Inflammatory macrophage (primary cell): ENCODE data around the gene DUSP7.

ENCODE experiments used
- DNase-seq, 2 donors: peaks; one replicate each; pipeline ENCODE4 v3.0.0-alpha.2; 2020 to 2022

DUSP7 gene

DNA sequence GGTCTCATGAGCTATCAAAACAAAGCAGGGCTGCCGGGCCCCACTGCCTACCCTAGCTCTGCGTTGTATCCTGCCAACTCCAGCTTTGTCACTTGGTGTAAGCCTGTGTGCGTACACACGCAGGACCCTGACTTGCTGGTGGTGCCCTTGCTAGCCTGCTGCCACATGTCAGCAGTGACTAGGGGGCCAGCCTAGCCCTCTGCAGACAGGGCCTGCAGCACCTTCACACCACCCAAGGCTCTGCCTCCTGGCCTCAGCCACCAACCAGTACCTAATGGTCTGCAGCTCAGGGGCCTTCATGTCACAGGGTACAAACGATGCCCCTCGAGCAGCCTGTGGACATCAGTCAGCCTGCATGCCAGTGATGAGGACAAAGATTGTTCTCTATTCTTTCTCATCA is 30.1 kb upstream of the DUSP7 start:
- no peak for DNase-seq

DNA sequence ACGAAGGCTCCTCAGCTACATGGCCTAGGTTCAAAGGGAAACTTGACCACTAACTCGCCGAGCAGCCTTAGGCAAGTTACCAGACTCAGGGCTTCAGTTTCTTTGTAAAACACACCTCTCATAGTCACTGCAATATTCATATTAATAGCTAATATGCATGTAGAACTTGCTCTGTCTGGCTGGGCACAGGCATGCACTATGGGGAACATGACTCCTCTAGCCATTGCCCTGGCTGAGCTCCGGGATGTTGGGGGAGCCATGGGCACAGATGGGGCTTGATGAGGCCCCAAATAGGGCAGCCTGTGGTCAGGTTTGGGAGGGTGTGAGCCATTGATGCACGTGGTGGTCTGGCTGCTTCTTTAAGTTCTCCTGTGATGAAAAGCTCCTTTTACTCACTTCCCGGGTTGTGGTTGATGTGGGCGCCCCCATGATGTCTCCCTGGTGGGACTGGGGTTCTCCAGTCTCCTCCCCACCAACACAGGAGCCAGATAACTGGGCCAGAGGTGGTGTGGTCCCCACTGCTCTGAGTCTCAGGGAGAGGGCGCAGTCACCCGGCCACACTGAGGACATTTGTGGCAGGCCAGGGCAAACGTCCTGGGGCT is 29.4 kb upstream of the DUSP7 start:
- peak; percentile 52 to 77 for DNase-seq

DNA sequence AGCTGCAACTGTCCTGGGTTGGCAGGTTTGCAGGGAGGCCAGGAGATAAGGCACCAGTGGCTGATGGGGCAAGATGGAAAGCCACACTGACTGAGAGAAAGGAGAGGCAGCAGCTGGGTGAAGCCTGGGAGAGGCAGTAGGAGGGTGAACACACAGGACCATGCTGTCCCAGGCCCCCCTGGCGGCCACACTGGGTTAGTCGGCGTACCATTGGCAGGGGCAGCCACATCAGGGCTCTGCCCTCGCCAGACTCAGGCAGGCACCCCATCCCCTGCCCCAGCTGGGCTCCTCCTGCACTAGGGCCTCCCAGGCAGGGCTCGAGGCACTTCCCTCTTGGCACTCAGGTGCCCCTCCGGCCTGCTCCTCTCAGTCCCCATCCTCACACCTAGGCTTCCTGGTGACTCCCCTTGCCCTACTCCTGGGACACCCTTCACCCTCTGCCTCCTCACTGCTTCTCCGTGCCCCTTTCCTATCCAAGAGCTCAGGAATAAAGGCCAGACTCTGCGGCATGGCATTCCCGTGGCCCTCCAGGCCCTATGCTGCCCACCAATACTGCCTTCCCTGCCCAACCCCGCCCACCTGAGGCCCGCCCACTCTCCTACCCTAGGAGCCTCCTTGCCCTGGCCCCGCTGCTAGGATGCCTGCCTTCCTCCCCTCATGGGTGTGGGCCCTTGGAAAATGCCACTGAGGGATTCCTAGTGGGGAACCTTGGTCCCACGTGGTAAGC is 28.7 kb upstream of the DUSP7 start:
- DNase-seq = no peak

DNA sequence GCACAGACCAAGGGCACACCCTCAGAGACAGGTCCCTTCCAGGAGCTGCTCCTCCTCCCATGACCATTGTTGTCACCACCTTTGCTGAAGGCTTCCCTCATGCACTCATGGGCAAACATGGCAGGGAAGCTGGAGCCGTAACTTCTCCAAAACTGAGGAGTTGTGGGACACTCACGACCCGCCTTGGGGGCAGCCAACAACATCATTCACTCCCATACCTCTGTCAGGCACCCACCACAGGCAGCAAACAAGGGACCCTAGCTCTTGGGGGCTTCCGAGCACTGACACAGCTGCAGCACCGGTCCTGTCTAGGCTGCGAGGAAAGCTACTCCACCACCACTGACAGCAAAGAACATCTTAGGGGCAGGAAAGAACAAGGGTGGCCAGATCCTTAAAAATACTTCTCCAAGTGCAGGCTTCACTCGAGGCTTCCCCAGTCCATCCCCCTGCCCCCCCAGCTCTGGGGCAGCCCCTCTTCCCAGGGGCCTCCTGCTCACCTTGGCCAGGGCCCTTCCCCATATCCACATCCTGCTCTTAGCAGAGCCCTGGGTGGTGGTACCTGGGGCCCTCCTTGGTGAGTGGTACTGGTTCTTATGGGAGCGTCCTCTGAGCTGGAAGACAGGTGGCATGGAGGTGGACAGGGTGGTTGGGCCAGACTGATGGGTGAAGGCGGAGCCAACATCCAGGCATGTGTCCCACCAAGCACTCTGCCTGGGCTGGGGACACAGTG is 28.0 kb upstream of the DUSP7 start:
- no peak for DNase-seq

DNA sequence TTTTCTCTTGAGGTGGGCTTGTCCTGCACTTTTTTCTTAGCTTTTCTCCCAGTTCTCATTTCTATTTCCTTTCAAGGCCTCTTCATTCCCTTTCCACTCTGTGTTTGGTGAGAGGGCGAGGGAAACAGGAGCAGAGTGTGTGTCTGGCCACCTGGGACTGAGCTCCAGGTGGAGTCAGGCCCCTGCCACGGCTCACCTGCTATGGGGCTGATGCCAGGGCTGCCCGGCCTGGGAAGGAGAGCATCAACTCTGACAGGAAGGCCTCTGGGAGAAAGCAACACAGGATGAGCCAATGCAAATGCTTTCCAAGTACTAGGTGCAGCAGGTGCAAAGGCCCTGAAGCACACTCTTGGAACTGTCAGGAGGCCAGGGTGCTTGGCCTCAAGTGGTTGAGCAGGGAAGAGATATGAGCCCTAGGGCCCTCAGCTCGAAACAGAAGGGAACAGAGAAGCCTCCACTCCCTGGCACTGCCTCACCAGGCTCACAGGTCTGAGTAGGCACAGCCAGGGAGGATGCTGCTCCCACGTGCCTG is 27.3 kb upstream of the DUSP7 start:
- DNase-seq = no peak

DNA sequence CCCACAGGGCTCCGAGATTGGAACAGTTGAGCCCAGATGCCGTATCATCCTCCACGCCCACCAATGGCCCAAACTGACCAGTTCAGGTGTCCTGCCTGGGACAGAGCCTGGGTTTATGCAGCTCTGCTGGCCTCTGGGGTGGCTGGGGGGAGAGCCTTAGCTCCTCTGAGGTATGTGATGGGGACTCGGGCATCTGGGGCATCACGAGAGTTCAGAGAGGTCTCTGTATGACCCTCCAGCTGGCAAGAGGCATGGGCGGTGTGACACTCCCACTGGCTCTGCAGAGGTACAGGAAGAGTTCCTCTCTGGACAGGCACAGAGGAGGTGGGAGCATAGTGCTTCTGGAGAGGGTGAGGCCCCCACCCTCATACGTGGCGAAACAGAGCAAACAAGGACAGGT is 26.6 kb upstream of the DUSP7 start:
- no peak for DNase-seq

DNA sequence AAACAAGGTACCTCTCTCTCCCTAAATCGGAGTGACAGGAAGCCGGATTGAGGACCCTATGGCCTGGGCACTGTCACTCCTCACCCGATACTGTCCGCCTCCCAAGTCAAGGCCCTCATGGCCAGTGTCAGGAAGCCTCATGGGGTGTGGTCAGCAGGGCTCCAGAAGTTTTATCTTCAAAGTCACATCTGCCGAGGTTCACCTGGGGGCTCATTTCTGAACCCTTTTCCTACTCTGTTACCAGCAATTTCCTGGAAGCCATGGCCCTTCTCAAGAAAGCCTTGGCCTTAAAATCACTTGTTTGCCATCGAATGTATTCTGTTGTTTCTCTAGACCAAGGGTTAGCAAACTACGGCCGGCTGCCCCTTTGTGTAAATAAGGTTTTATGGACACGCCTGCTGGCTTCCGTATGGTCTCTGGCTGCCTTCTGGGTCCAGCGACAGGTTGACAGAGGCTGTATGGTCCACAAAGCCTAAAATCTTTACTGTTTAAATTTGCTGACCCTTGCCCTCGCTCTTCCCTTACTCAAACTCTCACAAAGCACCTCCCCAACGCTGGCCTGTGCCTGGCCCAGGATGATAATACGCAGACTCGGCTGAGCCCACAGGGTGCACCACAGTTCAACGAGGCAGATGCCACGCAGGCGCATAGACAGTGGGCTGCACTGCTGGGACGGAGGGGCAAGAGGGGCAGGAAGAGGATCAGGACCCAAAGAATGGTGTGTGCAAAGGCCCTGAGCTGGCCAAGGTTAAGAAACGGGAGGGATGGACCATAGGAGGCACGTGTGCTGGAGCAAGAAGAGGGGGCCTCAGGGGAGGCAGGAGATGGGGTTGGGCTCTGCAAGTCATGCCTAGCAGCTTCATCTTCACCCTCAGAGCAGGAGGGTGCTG is 24.7 kb upstream of the DUSP7 start:
- DNase-seq = no peak

DNA sequence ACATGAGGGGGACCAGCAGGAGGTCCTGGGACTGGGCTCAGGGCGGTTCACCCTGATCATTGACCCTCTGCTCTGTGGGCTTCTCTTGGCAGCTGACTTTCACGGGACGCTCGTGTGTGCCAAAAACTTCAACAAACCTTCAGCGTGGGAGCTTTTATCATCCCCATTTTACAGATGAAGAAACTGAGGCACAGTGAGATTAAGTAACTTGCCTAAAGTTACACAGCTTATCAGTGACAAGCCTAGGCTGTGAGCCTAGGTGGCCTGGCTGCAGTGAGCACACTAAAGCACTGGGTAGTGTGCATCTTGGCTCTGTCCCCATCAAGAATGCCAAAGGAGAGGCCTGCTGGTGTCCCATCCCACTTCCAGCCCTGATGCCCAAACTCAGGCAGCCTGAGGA is 23.6 kb upstream of the DUSP7 start:
- DNase-seq = no peak

DNA sequence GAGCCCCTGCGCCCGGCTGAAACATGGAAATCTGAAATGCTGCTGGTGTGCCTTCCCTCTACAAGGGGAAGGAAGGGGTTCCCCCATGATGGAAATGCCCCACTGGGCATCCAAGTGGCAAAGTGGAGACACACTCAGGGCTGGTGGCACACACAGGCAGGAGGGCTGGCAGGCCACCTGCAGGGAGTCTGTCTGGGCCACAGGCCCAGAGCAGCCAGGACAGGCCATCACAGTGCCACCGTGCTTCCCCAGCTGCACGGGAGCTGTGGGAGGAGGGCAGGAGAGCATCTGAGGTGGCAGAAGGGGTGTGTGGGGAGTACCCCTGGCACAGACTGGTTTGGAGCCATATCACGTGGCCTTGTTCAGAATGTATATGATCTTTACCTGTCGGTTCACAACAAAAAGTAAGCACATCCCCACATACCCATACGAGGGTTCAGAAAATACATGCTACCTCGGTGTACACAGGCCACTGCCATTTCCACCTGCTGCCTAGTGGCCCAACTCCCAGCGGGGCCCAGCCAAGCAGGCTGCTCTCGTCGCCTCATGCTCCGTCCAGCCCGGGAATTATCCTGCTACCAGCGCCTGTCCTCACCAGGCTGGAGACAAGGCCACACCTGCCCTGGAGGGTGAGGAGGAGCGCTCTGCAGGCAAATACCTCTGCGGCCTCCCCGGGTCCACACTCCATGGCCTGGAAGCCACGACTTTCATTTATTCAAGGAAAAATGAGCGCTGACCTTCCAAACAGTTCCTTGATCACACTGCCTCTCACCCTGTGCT is 22.6 kb upstream of the DUSP7 start:
- DNase-seq = no peak

DNA sequence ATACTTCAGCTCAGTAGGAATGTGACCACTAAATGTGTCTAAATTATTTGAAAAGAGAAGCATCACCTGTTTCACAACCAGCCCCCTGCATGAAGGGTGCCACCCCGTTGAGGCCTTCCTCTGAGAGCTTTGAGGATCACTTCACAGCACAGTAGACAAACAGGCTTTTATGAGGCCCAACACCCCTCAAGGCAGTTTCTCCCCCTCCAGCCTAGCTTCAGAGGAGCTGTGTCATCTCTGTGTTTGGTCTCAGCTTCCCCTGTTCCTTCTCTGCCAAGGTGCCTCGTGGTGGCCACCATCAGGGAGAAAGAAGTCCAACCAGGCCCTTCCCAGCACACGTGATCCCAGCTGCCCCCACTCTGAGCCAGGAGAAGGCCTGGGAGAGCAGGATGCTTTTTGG is 21.6 kb upstream of the DUSP7 start:
- DNase-seq = no peak

DNA sequence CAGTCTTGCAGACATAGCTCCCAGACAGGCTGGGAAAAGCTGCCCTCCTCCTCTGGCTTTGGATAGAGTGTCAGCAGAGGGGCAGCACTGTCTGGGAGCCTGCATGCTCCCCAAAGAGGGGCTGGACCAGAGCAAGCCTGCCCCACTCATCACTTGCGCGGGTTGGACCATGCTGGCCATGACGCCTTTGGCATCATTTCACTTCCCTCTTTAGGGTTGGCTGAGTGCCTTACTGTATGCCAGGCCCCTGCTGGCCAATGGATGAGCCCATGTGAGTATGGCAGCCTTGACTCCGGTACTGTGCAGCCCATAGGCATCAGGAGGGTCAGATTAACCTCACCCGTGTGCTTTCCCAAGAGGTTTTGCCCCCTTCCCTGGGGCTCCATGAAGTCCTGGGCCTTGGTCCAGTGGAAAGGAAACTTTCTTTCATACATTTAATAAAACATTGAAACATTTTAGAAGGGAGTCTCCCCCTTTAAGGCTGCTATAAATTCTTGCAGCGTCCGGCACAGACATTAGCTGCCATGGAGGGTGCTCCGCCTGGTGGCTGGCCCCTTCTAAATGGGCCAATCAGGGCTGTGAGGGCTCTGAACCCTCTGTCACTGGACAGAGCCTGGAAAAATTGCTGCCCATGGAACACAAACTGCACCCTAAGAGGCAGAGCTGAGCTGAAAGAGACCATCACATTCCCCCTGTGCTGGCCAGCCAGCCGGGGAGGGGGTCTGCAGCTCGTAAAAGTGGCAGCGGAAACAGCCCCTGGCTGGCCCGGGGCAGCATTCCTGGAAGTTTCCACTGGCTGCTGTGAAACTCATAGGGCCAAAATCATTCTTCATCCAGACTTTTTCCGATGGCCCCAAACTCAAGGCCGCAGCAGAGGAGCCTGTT is 20.8 kb upstream of the DUSP7 start:
- DNase-seq = peak in 1 of 2 donors; percentile 40

DNA sequence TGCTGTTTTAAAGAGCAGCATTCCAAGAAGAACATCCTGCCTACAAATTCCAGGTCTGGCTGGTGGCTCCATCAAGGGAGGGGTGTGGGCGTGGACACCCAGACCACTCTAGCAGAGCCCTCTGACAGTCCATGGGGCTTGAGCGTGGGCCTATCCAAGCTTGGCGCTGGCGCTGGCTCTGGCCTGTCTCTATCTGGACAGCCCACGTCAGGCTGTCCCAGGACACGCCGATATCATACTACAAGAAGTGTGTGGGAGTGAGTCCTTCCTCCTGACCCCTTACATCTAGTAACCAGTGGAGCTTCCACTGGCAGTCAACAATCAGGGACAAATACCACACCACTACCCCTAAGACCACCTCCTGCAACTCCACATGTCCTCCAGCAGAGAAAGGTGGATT is 17.1 kb upstream of the DUSP7 start:
- peak; percentile 55 to 76 for DNase-seq

DNA sequence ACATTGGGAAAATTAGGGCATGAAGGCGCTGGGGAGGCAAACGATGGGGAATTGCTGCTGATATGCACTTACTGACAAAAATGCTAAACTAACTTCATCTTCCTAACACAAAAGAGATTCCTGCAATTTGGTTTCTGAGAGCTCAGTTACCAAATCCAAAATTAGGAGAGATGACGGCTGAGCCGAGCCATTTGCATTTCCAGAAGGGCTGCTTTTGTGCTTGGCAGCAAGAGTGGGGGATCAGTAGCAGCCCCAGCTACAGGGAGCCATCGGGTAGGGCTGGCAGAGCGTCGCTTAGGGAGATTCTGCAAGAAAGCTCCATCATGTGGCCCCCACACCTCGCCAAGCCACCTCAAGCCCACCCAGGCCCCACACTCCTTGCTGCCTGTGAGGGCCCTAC is 16.1 kb upstream of the DUSP7 start:
- DNase-seq = no peak

DNA sequence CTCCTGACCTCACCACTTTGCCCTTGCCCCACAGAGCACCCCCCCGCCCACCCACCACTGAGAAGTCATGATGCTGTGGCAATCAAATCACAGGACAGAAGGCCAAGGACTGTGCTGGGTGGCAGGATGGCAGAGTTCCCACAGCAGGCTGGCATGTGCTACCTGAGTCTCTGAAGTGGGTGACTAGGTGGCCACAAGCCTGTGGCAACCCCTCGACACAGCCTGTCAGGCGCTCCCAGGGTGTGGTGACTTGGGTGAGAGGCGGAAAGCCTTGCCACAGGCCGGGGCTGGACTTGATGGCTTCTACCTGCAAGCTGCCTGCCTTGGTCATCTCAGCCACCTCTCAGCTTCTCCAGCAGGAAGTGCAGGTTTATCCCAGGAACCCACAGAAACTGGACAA is 15.6 kb upstream of the DUSP7 start:
- peak in 1 of 2 donors; percentile 43 for DNase-seq

DNA sequence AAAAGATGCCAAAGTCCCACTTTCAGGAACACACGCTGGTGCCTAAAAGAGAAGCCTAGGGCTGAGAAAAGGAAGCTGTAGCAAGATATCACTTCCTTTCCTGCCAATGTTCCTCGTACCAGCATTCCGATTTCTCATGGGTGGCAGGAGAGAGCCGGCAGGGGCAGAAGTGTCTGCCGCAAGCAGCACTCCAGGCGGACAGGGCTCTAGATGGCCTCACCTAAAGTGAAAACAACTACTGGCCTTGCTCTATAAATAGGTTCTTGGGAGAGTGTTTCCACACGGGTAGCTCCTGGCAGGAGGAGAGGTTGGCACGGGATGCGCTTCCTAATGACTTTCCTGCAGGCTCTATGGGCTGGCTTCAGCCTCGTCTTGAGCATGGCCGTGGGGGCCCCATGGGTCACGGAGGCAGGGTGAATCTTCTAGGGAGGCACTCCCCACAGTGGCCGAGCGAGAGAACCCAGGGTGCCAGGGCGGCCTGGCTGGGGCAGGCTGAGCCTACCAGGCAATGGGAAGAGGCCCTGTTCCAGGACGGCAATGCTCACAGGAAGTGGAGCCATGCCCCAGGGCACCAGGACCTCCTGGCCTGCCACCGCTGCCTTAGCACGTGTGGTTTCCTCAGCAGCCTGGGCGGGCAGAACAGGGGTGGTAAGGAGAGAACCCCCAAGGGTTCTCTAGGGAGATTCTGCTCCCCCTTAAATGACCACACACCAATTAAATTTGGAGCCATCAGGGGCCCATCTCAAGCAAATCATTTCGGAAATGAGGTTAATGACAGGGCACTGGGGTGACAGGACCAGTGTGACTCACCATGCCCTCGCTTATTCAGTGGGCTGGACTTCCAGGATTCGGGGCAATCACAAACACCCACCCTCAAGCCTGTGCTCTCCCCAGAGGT is 14.6 kb upstream of the DUSP7 start:
- DNase-seq = peak; percentile 72 to 79

DNA sequence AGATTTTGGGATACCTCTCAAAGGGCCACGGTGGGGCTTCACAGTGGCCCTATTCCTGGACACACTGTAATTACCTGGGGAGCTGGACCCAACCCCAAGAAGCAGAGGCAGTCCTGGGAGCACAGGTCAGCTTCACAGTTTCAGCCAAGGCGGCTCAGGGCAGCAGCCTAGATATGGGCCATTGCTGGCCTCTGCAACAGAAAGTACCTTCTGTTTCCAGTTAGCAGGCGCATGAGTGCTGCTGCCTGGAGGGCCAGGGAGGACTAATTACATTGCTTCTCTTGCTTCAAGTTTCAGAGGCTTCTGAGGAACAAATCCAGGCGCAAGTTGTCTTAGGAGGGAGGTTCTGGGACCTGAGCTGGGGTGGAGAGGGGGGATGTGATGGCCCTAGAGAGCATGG is 13.5 kb upstream of the DUSP7 start:
- no peak for DNase-seq

DNA sequence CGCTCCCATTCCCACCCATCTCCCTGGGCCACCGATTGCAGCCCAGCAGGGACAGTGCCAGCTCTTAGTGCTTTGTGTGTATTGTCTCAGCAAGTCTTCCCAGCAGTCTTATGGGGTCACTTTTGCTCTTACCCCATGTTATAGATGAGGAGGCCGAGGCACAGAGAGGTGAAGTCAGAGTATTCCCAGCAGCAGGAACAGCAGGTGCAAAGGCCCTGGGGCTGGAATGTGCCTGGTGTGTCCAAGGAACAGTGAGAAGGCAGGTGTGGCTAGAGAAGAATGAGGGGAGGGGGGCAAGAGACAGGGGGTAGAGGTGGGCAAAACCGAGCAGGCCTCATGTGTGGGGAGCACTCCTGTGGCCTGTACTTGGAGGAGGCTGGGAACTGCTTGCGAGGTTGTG is 12.8 kb upstream of the DUSP7 start:
- DNase-seq = no peak

DNA sequence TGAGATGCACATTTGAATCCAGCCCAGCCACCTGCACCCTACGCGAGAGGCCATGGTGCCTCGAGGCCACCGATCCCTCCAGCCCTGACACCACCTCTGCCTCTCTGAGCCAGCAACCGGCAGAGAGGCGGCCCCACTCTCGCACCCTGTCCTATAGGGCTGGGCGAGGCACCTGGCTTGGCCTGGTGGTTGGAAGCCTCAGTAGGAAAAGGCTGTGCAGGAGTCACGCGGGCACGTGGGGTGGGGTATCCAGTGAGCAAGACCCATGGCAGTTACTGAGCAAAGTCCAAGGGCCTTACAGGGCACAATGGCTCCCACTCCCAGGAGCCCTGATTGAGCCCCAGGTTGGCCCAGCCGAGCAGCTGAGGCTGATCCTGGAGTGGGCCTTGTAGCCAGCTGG is 12.4 kb upstream of the DUSP7 start:
- no peak for DNase-seq

DNA sequence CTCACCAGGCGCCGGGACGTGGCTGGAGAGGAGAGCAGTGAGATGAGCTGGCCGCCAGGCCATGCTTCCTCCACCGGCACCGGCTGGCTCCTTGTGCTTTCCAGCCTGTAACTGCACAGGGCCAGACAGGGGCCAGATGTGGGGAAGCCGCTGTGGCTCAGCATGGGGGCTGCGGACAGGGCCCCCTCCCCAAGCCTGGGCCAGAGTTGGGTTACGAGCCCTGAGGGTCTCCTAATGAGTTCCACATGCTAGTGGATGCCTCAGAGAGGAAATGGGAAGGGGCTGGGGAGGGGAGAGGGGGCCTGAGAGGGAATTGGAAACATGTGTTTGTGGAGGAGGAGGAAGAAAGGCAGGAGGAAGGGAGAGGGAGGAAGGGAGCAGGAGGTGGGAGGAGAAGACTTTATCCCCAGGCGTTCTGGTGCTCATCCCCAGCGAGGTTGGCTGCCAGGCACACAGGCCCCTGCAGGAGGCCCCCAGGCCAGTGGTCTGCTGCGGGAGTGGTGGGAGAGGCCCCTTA is 11.7 kb upstream of the DUSP7 start:
- no peak for DNase-seq

DNA sequence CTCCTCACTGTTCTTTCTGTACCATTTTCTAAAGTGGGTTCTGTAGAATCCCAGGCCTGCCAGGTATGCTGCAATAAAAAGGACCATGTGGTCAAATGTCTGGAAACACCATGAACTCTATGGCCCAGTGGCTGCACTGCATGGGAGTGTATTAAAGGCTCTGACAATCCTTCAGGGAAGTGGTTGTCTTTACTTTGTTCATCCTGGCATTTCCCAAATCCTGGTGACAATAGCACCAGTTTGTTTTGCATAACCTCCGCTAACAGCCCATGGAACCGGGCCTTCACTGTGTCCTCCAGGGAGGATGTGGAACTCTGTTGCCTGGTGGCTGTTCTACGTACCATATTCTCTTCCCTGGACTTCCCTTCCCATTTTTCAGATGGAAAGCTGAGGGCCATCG is 11.2 kb upstream of the DUSP7 start:
- no peak for DNase-seq
